OCI-M2 (cell line): ENCODE measurements around the gene ILK.

Source experiments
- DNase-seq: peaks from one replicate; lab custom pipeline; 2025; ENCODE audit not compliant: unreplicated experiment; lab: John Stamatoyannopoulos, UW

The ILK gene

GRCh38 chr11:6604790-6605189 is 1.2 kb downstream of the ILK start:
- DNase-seq: no peak

- peak; percentile 58 for DNase-seq
These were observed 3.1 kb downstream of the ILK start for GRCh38 chr11:6606471-6607189.

GRCh38 chr11:6607190-6607795 is 3.7 kb downstream of the ILK start:
- no peak for DNase-seq

- no peak for DNase-seq
These were observed 4.4 kb downstream of the ILK start for GRCh38 chr11:6608011-6608410.

- no peak for DNase-seq
These were observed 5.3 kb downstream of the ILK start for GRCh38 chr11:6608726-6609501.

GRCh38 chr11:6609502-6610015 is 6.0 kb downstream of the ILK start:
- no peak for DNase-seq

- no peak for DNase-seq
These were observed 7.0 kb downstream of the ILK start for GRCh38 chr11:6610591-6610990.

GRCh38 chr11:6611092-6611962 is 7.8 kb downstream of the ILK start:
- DNase-seq: no peak

GRCh38 chr11:6611963-6612212 is 8.3 kb downstream of the ILK start:
- DNase-seq: no peak

- DNase-seq: peak; percentile 51
These were observed 8.9 kb downstream of the ILK start, which contains the start of gene TAF10 for GRCh38 chr11:6612213-6613041. TSS of gene TAF10 (minus strand) at chr11:6612216. CDS start at chr11:6612189, 27 bp downstream.

- DNase-seq: no peak
These were observed 9.9 kb downstream of the ILK start for GRCh38 chr11:6613496-6613895.

GRCh38 chr11:6614446-6614845 is 10.9 kb downstream of the ILK start:
- DNase-seq: no peak

GRCh38 chr11:6615046-6615445 is 11.5 kb downstream of the ILK start:
- no peak for DNase-seq

GRCh38 chr11:6615882-6616585 is 12.5 kb downstream of the ILK start:
- no peak for DNase-seq

- no peak for DNase-seq
These were observed 13.1 kb downstream of the ILK start for GRCh38 chr11:6616596-6617250.

- no peak for DNase-seq
These were observed 13.8 kb downstream of the ILK start for GRCh38 chr11:6617315-6617781.

- DNase-seq: peak; percentile 15
These were observed 14.8 kb downstream of the ILK start for GRCh38 chr11:6618117-6619003.
